NCI-H69 (cell line): ENCODE measurements around the gene FSD1L.
A peak's percentile ranks its signal among the peaks of the same experiment; 100 is the strongest.
"Not testable (repeated sequence)": the region's sequence is repeated elsewhere in the genome, so short reads cannot be mapped to it uniquely, and the experiment has no call there.

Experiments used
- DNase-seq: peaks from one replicate; lab custom pipeline; 2025; lab: John Stamatoyannopoulos, UW

The FSD1L gene

GRCh38 chr9:105484226-105484625 is 36.4 kb downstream of the FSD1L start:
- DNase-seq, result no peak

GRCh38 chr9:105485131-105485530 is 37.3 kb downstream of the FSD1L start:
- no peak for DNase-seq

DNA sequence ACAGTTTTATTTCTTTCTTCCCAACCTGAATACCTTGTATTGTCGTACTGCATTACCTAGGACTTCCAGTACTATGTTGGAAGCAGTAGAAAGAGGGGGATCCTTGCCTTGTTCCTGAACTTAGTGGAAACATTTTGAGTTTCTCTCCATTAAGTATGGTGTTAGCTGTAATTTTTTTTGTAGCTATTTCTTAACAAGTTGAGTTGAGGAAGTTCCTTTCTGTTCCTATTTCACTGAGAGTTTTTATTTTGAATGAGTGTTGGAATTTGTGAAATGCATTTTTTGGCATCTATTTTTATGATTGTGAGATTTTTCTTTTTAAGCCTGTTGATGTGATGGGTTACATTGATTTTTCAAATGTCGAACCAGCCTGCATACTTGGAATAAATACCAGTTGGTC is 49.0 kb downstream of the FSD1L start:
- DNase-seq, result no peak

- no peak for DNase-seq
These were observed 49.9 kb downstream of the FSD1L start for GRCh38 chr9:105497704-105498103.

GRCh38 chr9:105500108-105500766 is 52.4 kb downstream of the FSD1L start:
- no peak for DNase-seq

- DNase-seq, result no peak
These were observed 53.6 kb downstream of the FSD1L start for GRCh38 chr9:105501414-105501813.

- DNase-seq, result no peak
These were observed 54.4 kb downstream of the FSD1L start for GRCh38 chr9:105502276-105502675.

GRCh38 chr9:105503881-105504280 is 56.0 kb downstream of the FSD1L start:
- DNase-seq, result peak; percentile 9

DNA sequence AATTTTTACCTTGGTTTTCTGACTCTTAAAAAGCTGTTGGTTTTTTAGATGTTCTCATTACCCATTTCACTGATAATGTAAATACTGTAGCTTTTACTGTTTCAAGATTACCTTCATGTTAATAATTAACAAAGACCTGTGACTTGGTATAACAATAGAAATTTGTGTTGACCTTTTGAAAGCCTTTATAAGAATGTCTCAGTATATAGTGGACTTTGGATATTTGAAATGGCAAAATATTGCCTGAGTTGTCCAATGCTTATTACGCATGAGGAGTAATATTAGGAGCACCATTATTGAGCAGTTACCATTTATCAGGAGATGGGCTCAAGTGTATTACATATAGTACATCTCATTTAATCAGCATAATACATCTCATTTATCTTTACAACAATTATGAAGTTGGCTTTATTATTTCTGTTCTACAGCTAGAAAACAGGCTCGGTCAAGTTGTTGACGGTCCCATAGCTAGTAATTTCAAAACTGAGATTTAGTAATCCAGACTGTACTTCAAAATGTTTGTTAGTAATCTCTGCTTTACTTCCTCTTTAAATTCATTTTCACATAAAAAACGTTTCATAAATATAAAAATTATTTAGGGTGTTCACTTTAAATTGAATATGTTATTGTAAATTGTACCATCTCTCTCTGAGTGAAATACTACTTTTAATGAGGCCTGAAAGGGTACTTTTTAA is 59.4 kb downstream of the FSD1L start:
- DNase-seq, result no peak

DNA sequence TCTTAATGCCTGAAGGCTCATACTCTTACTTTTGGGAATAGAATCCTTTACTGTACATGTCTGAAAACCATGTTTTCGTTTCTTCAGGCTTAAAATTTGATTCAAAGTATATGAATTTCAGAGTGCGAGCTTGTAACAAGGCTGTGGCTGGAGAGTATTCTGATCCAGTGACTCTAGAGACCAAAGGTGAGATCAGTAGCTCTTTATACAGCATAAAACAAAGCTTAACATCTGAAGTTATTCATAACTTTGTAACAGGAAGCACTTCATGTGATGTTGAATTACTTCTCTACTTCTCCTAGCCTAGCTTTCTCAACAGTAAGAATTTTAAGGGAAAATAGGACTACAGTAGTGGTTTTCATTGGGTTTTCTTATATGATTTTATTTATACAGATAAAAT is 60.7 kb downstream of the FSD1L start:
- no peak for DNase-seq

GRCh38 chr9:105510024-105510423 is 62.2 kb downstream of the FSD1L start:
- DNase-seq, result no peak

GRCh38 chr9:105511446-105511845 is 63.6 kb downstream of the FSD1L start:
- no peak for DNase-seq

GRCh38 chr9:105515811-105516413 is 68.1 kb downstream of the FSD1L start:
- DNase-seq, result no peak

DNA sequence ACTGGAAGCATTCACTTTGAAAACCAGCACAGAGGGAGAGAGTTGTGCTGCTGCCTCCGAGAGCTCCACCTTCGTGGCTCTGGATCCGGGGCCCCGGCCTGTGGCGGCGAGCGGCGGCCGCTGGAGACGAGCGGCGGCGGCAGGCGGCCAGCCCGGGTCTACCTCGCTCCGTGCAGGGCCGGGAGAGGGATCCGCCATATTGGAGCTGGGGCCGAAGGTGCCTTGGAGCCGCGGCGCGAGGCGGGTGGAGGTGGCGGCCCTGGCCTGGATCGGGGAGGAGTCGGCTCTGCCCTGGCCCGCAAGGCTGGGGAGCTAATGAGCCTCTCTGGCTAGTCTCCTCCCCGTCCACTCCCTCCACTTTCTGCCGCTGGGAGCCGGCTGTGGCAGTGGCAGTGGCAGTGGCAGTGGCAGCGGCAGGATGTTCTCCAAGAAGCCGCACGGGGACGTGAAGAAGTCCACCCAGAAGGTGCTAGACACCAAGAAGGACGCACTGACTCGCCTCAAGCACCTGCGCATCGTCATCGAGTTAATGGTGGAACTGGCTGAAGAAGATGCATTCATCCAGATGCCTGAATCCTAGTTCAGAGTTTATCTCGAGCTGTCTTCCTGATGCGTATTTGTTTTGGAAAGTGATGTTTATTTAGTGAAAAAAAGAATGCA is 72.0 kb downstream of the FSD1L start:
- DNase-seq, result peak; percentile 17

DNA sequence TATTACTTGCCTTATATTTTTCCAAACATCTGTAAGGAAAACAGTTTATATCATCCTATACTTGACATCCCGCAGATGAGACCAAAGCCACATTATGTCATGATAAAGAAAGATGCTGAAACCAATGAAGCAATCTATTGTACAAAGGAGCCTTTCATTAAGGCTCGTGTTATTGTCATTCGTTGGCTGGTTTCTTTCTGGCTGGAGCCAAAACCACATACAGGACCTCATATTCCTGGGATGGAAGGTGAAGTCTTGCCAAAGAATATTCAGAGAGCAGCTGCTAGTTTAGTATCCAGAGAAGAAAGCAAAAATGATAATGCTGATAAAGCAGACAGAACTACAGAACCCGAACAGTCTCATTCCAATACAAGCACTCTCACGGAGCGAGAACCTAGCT is 73.2 kb downstream of the FSD1L start:
- DNase-seq, result not testable (repeated sequence)

GRCh38 chr9:105522618-105523385 is 75.0 kb downstream of the FSD1L start:
- DNase-seq, result not testable (repeated sequence)

- no peak for DNase-seq
These were observed 83.7 kb downstream of the FSD1L start for GRCh38 chr9:105531530-105531929.

GRCh38 chr9:105535920-105536668 is 88.3 kb downstream of the FSD1L start:
- DNase-seq, result no peak

DNA sequence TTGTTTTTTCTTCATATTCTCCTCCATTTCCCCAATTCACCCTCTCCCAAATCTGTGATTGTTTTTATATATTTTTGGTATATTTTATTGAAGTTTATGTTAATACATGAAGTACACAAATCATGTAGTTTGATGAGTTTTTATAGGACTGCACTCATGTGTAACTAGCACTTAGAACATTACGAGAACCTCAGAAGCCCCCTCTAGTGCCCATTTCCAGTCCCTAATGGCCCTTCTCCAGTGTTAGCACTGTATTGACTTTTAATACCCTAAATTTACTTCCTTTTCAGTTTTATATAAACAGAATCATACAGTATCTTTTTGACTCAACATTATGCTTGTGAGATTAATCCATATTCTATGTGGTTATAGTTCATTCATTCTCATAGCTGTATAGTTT is 91.6 kb downstream of the FSD1L start:
- DNase-seq, result no peak

DNA sequence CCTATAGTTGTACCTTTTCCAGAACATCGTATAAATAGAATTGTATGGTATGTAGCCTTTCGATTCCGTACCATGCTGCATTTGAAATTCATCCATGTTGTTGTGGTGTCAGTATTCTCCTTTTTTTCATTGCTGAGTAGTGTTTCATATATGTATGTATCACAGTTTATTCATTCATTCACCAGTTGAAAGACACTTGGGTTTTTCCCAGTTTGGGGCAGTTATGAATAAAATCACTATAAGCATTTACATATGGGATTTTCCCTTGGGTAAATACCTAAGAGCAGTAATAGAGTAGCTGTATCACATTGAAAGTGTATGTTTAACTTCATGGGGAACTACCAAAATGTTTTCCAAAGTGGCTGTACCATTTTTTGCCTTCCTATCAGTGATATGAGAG is 94.0 kb downstream of the FSD1L start:
- no peak for DNase-seq

DNA sequence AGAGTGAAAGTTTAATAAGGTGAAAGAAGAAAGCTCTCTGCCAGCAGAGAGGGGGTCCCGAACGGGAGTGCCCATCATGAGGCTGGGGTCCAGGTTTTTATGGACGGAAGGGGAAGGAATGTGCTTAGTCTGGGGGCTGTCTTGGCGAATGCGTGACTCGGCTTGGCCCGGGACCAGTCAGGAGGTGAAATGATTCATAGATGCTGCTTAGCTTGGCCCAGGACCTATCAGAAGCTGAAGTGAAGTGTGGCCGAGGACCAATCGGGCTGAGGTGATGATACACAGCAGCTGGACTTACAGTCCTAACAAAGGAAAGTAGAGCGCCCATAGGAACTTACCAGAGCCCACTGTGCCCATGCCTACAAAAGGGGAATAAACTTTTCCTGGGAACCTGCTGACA is 106.2 kb downstream of the FSD1L start:
- DNase-seq, result no peak
